Gastrocnemius medialis (tissue), 4 donors: ENCODE measurements around the gene HADH.

ENCODE experiments used
- POLR2A ChIP-seq, 2 donors: fragments of 450-650 bp; IDR thresholded peaks; one replicate each; pipeline ENCODE4 v1.6.1; 2017; ENCODE audit warnings: antibody characterized with exemption in 2 of 2, mild to moderate bottlenecking in 2 of 2, moderate library complexity in 2 of 2
- TF ChIP-seq, protein P1 (sequence below), 5 experiments: fragments of 450-650 bp in 3 of 5; fragments of 200-600 bp in 2 of 5; sonication (generic) in 2 of 5; IDR thresholded peaks in 4 of 5; conservative IDR thresholded peaks in 1 of 5; 1 replicate in 4 of 5; 2 replicates in 1 of 5; pipeline ENCODE4 v1.5.1; 2016 to 2019; ENCODE audit warnings: antibody characterized with exemption in 5 of 5, mild to moderate bottlenecking in 3 of 5, moderate library complexity in 3 of 5

DNA sequence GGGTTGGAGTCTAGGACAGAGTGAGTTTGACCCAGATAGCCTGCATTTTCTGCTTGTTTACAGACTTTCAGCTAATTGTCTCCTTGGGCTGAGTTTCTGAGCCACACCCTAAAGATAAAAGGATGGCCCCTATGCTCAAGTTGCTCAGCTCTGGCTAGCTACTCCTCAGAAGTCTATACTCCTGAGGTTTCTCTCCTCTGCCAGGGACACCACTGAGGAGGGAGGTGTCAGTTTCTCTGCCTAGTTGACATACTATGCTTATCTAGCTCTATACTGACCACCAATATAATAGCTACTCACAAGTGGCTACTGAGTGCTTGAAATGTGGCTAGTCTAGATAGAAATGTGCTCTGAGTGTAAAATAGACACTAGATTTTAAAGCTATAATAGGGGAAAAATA lies 23.6 kb downstream of the HADH start:
- TF ChIP-seq, protein P1, sequence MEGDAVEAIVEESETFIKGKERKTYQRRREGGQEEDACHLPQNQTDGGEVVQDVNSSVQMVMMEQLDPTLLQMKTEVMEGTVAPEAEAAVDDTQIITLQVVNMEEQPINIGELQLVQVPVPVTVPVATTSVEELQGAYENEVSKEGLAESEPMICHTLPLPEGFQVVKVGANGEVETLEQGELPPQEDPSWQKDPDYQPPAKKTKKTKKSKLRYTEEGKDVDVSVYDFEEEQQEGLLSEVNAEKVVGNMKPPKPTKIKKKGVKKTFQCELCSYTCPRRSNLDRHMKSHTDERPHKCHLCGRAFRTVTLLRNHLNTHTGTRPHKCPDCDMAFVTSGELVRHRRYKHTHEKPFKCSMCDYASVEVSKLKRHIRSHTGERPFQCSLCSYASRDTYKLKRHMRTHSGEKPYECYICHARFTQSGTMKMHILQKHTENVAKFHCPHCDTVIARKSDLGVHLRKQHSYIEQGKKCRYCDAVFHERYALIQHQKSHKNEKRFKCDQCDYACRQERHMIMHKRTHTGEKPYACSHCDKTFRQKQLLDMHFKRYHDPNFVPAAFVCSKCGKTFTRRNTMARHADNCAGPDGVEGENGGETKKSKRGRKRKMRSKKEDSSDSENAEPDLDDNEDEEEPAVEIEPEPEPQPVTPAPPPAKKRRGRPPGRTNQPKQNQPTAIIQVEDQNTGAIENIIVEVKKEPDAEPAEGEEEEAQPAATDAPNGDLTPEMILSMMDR (IDR thresholded peaks at IDR 0.05 in 4 of 5, conservative IDR thresholded peaks at IDR 0.05 in 1 of 5), result no peak
- no peak for TF ChIP-seq POLR2A (IDR thresholded peaks at IDR 0.05)
